ENCODE measurements around the gene GATAD2A. TPM values are rescaled to one million over a fixed set of nuclear protein-coding genes. Genes with fewer than 3 reads are reported as not detected.

Gene GATAD2A
- total RNA-seq, 1 experiment from 2014 or later: 126 TPM

GRCh38 chr19:19381007-19381926 is 24.2 kb upstream of the GATAD2A start:
- H3K4me3 Mint-ChIP-seq (ENCODE audit: unreplicated experiment): no peak overlapping the region
- Histone ChIP-seq H3K4me1 (peaks cover 23% of the 10 kb centered on the region), H3K27me3 (replicated peaks; ENCODE audit: control insufficient read depth, insufficient read depth, low read length) (no peaks in the 10 kb centered on the region), H3K4me3 (ENCODE audit: low read depth, low read length) (no peak overlapping the region), H3K36me3 (ENCODE audit: control insufficient read depth, insufficient read depth, low read length) (no peaks in the 10 kb centered on the region), H3K9me3 (no peaks in the 10 kb centered on the region)
- DNase-seq: no peak
- no peaks in the 10 kb centered on the region for H3K27me3 Mint-ChIP-seq (ENCODE audit: insufficient read depth, unreplicated experiment)
- POLR2A ChIA-PET: interaction anchor here (0.6 kb wide), 1 partner anchor 16 kb away, joined by 3 read pairs; no protein-coding TSS in a partner anchor
- no peak overlapping the region for H3K27ac Mint-ChIP-seq (ENCODE audit: unreplicated experiment)
- H3K4me1 Mint-ChIP-seq (ENCODE audit: low read depth, unreplicated experiment): peaks cover 10% of the 10 kb centered on the region
- intact Hi-C loops (cut with micrococcal nuclease; ENCODE audit: unreplicated experiment): no loop called here
- H3K9me3 Mint-ChIP-seq (ENCODE audit: unreplicated experiment): no peaks in the 10 kb centered on the region
- no TSS peak for BruUV-seq (replicated peaks)
- CTCF ChIA-PET: no interaction called here
- no peak for TF ChIP-seq CTCF (IDR thresholded peaks at IDR 0.05; ENCODE audit: insufficient read depth in 1 of 2, low read depth in 1 of 2, low read length in 1 of 2, severe bottlenecking in 1 of 2, unreplicated experiment in 1 of 2)
- H3K36me3 Mint-ChIP-seq (ENCODE audit: insufficient read depth, unreplicated experiment): peaks cover 26% of the 10 kb centered on the region

- Histone ChIP-seq H3K27me3 (replicated peaks; ENCODE audit: control insufficient read depth, insufficient read depth, low read length) (no peaks in the 10 kb centered on the region), H3K4me3 (ENCODE audit: low read depth, low read length) (no peak overlapping the region), H3K4me1 (peaks cover 21% of the 10 kb centered on the region), H3K9me3 (no peaks in the 10 kb centered on the region), H3K36me3 (ENCODE audit: control insufficient read depth, insufficient read depth, low read length) (no peaks in the 10 kb centered on the region)
- no peak for TF ChIP-seq CTCF (IDR thresholded peaks at IDR 0.05; ENCODE audit: insufficient read depth in 1 of 2, low read depth in 1 of 2, low read length in 1 of 2, severe bottlenecking in 1 of 2, unreplicated experiment in 1 of 2)
- peaks cover 34% of the 10 kb centered on the region for H3K36me3 Mint-ChIP-seq (ENCODE audit: insufficient read depth, unreplicated experiment)
- BruUV-seq (replicated peaks): no TSS peak
- peaks cover 10% of the 10 kb centered on the region for H3K4me1 Mint-ChIP-seq (ENCODE audit: low read depth, unreplicated experiment)
- no peak overlapping the region for H3K4me3 Mint-ChIP-seq (ENCODE audit: unreplicated experiment)
- POLR2A ChIA-PET: no interaction called here
- CTCF ChIA-PET: no interaction called here
- H3K27ac Mint-ChIP-seq (ENCODE audit: unreplicated experiment): no peak overlapping the region
- intact Hi-C loops (cut with micrococcal nuclease; ENCODE audit: unreplicated experiment): no loop called here
- no peak for DNase-seq
- H3K9me3 Mint-ChIP-seq (ENCODE audit: unreplicated experiment): no peaks in the 10 kb centered on the region
- H3K27me3 Mint-ChIP-seq (ENCODE audit: insufficient read depth, unreplicated experiment): no peaks in the 10 kb centered on the region
Measured at GRCh38 chr19:19382118-19382517, 23.4 kb upstream of the GATAD2A start.

- H3K4me3 ChIP-seq (ENCODE audit: low read depth, low read length): peak overlapping the region; percentile 54
- Mint-ChIP-seq H3K4me3 (ENCODE audit: unreplicated experiment) (peak overlapping the region; percentile 94), H3K27me3 (ENCODE audit: insufficient read depth, unreplicated experiment) (no peaks in the 10 kb centered on the region), H3K4me1 (ENCODE audit: low read depth, unreplicated experiment) (peaks cover 6% of the 10 kb centered on the region), H3K27ac (ENCODE audit: unreplicated experiment) (peak overlapping the region; percentile 99), H3K9me3 (ENCODE audit: unreplicated experiment) (no peaks in the 10 kb centered on the region), H3K36me3 (ENCODE audit: insufficient read depth, unreplicated experiment) (peaks cover 34% of the 10 kb centered on the region)
- BruUV-seq (replicated peaks): no TSS peak
- H3K9me3 ChIP-seq: no peaks in the 10 kb centered on the region
- TF ChIP-seq CTCF (IDR thresholded peaks at IDR 0.05; ENCODE audit: insufficient read depth in 1 of 2, low read depth in 1 of 2, low read length in 1 of 2, severe bottlenecking in 1 of 2, unreplicated experiment in 1 of 2): no peak
- no peak for DNase-seq
- intact Hi-C loops (cut with micrococcal nuclease; ENCODE audit: unreplicated experiment): loop anchor here (2.0 kb wide), 1 partner anchor 18 kb away; no protein-coding TSS in a partner anchor
- ChIA-PET POLR2A (interaction anchor here (1.3 to 1.6 kb wide), 2 partner anchors 18 to 21 kb away, joined by 3 to 33 read pairs; partner anchors contain the start of gene GATAD2A), CTCF (interaction anchor here (1.5 to 1.7 kb wide), 2 partner anchors 11 to 22 kb away, joined by 4 to 6 read pairs; partner anchors contain the start of gene GATAD2A)
- no peaks in the 10 kb centered on the region for H3K36me3 ChIP-seq (ENCODE audit: control insufficient read depth, insufficient read depth, low read length)
- H3K27me3 ChIP-seq (replicated peaks; ENCODE audit: control insufficient read depth, insufficient read depth, low read length): no peaks in the 10 kb centered on the region
- peaks cover 6% of the 10 kb centered on the region; the same call in 1 of the 2 replicates for H3K4me1 ChIP-seq
Measured at GRCh38 chr19:19384486-19384885, 21.0 kb upstream of the GATAD2A start.
